Stimulated activated CD4-positive, alpha-beta T cell treated with anti-CD3 and anti-CD28 coated beads, TNF-alpha, amount 100 ng/mL, for 24 hours (primary cell): ENCODE data around the gene KIF26B.
"Not testable (repeated sequence)": the region's sequence is repeated elsewhere in the genome, so short reads cannot be mapped to it uniquely, and the experiment has no call there.

Source experiments
- DNase-seq, 3 experiments: peaks; one replicate each; pipeline ENCODE4 v3.0.0-alpha.2; 2020; ENCODE audit warnings: low read depth in 3 of 3

The KIF26B gene

DNA sequence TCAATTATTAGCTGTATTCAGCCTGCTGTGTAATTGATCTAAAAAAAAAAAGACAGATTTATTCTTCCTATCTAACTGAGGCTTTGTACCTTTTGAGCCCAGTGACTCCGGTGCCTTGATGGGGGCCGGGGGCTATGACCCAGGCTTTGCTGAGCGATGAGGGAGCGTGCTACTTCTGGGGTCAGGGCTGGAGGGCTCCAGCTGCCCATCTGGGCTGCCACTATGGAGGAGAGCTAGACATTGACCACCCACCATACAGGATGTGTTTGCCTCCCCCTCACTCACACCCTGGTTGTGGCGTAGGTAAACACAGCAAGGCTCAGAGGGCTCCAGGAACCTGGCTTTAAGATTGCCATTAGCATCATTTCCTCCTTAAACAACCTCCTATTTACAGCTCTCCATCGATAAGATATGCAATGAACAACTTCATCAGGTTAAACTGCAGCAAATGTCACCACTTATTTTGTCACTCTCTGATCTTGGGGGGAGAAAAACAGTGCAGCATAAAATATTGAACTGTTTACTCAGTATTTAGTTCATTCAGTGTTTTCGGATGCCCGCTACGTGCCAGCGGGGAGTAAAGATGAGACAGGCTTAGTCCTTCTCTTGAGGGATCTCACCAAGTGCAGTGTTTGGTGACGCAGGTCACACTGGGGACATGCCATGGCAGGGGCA lies 231.6 kb downstream of the KIF26B start:
- DNase-seq: no peak

- DNase-seq: no peak
These were observed 233.9 kb downstream of the KIF26B start for GRCh38 chr1:245388687-245389086.

DNA sequence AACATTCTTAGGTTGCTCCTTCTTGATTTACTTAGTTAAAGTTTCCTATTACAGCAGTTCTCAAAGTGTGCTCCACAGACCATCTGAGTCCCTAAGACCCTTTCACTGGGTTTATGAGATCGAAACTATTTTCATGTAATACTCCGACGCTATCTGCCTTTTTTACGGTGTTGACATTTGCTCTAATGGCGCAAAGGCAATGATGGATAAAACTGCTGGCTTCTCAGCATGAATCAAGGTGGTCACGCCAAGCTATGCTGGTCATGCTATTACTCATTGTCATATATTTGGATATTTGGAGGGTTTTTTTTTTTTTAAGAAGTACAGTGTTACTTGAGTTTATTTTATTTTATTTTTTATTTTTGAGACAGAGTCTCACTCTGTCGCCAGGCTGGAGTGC lies 235.1 kb downstream of the KIF26B start:
- DNase-seq: no peak

GRCh38 chr1:245390975-245391374 lies 236.2 kb downstream of the KIF26B start:
- DNase-seq: no peak

- DNase-seq: no peak
These were observed 238.9 kb downstream of the KIF26B start for GRCh38 chr1:245393694-245394093.

DNA sequence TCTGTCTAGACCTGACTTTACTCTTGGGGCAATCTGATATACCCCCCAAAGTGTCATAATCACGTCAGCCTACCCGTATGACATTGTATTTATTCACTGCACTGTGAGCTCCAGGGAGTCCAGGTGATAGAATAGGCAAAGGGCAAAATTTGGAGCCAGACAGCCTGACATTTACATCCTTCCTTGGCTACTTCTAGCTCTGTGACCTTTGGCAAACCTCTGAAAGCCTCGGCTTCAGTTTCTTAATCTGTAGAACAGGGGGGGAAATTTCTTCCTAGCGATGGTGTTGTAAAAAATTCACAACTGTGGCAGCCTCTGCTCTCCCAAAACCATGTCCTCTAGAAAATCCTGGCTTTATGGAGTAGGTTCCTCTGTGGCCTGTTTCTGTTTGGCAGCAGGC lies 240.9 kb downstream of the KIF26B start:
- DNase-seq: no peak

- DNase-seq: no peak
These were observed 241.8 kb downstream of the KIF26B start for GRCh38 chr1:245396615-245397014.

GRCh38 chr1:245397771-245398170 lies 243.0 kb downstream of the KIF26B start:
- no peak for DNase-seq

GRCh38 chr1:245398180-245398579 lies 243.4 kb downstream of the KIF26B start:
- DNase-seq: no peak

DNA sequence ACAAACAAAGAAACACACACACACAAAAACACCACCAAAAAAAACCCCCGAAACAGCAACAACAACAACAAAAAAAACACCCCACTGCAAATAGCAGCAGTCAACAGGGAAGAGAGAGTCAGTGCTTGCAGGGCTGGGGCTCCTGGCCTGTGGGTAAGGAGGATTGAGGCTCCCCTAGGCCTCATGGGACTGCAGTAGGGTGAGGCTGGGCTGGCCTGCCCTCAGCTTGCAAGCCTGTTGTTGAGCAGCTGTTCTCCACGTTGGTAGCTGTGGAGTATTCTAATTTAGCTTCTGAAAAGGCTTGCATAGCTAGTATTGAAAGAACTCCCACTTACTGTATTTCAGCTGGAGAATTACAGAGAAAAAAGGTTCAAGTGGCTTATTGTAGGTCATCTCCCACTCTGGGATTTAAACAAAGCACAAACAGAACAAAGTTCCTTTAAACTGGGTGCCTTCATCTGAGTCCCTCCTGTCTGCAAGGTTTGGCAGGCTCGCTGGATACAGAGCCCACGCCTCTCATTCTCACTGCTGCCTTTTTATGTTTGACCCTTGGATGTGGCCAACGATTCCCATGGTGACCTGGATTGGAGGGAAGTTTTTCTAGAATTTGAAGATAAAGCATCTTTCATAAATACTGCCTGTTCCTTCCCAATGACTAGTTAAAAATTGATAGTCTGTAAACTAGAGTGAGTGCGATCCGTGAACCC lies 247.2 kb downstream of the KIF26B start:
- no peak for DNase-seq

DNA sequence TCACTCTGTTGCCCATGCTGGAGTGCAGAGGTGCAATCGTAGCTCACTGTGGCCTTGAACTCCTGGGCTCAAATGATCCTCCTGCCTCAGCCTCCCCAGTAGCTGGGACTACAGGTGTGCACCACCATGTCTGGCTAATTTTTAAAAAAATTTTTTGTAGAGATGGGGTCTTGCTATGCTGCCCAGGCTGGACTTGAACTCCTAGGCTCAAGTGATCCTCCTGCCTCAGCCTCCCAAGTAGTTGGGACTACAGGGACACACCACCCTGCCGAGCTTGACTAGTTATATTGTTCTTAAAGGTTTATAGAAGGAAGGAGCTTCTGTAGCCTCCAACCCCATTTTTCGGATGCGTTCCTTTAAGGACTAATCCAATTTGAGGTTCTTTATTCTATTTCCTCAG lies 248.2 kb downstream of the KIF26B start:
- DNase-seq: not testable (repeated sequence)

DNA sequence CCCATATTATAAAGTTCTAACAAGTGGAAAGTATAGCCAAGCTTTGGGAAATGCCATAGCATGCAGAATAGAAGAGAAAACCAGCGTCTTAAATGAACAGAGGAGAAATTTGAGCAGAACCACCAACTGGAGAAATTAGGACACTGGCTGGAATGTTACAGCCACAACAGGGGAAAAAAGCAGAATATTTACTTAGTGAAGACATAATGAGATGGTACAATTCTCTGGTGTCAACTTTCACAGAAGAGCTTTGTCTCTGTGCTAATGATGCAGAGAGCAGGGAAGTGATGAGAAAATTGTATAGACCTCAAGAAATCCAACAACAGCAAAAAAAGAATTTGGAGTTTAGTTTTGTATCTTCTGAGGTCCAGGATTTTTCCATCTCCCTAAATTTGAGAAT lies 249.7 kb downstream of the KIF26B start:
- no peak for DNase-seq

GRCh38 chr1:245404952-245405351 lies 250.2 kb downstream of the KIF26B start:
- DNase-seq: no peak

DNA sequence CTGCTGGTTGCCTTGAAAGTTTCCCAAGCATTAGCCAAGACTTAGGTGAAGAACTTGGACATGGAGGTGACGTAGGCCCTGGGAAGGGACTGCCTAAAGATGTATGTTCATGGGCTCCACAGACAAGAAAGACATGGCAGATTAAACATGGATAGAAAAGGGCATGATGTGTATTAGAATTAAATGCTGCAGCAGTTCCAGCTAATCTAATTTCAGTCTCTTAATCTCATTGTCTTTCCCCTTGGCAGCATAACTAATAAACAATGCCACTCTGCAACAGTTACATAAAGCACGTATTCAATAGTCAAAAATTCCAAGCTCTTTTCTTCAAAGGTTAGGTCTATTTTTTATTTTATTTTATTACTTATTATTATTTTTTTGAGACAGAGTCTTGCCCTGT lies 251.6 kb downstream of the KIF26B start:
- DNase-seq: no peak

GRCh38 chr1:245407983-245408382 lies 253.2 kb downstream of the KIF26B start:
- no peak for DNase-seq

DNA sequence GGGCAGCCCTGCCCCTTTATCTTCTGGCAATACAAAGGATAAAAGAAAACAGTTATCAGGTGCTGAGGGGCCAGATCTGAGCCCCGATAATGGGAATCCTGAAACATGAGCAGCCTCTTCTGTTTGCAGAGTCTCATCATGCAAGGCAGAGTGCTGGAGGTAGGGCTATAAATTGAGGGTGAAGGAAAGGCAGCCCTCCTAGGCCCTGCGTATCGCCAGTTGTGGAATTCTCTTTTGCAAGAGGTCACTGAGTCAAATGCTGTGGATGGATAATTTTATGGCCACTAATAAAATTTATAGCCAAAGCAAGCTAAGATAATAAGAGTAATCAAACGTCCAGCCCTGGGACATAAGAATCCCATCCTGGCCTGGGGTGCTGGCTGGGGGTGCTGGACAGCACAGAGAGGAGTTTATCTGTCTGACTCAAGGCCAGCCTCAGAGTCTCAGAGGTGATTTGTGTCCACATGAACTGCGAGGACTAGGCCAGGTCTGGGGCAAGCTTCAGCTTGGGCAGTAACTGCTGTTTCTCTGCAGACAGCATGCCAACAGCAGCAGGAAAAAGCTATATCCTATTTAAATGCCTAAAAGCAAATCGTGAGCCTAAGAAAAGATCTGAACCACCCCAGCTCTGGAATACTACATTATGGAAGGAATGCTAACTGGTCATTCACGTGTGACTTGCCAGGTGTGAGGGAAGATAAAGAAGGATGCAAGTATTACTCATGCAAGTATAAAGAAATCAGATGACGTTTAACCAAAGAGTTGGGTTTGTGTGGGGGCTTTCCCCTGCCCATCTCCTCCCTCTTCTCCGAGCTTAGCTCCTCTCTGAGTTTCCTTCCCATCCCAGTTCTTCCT lies 254.8 kb downstream of the KIF26B start:
- no peak for DNase-seq

DNA sequence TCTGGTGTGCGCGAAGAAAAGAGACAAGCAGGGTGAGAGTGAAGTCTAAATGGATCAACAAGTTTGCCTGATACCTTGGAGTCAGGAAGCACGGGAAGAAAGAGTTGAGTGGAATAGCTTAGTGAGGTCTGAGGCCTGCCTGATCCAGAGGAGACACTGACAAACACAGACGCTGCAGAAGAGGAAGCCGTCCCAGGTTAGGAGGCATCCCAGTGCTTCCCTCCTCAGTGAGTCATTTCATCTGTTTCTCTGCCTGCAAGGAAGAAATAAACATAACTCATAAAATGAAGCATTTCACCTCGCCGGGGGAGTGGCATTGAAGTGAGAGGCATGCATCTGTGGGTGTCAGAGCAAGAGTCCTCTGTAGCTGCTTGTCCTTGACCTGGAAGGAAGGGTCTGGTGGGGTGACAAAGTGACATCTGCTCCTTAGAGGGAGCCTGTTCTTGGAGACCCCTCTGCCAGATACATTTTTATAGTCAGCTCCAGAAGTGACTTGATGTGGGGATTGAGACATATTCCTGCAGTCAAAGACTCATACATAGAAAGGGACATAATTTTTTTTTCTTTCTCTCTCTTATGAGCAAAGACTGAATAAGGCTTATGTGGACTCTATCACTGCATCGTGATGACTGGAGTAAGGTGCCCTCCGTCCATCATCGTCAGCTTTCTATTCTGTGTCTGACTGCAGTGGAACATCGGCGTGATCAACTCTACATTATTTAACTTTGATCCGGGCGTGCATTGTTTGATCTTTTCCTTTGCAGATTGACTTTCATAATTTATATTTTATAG lies 256.7 kb downstream of the KIF26B start:
- DNase-seq: no peak

- DNase-seq: no peak
These were observed 257.5 kb downstream of the KIF26B start for GRCh38 chr1:245412306-245412705.

- no peak for DNase-seq
These were observed 262.0 kb downstream of the KIF26B start for GRCh38 chr1:245416781-245417180.

DNA sequence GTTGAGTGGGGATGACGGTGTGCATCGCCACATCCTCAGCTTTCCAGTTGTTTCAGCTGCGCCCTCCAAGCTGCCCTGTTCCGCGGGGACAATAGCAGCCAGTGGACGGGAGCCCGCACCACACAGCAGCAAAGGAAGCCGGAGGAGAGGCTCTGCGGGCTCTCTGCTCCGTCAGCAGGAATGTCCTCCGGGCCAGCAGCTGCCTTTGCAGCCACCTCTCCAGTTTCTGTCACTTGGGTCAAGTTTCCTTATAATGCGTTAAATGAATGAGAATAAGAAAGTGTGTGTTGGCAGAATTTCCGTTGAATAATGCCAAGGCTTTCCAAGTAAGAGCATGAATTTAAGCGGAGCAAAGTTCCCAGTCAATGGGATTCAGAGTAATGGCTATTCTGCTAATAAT lies 263.3 kb downstream of the KIF26B start:
- no peak for DNase-seq

GRCh38 chr1:245419461-245419978 lies 264.7 kb downstream of the KIF26B start:
- no peak for DNase-seq

DNA sequence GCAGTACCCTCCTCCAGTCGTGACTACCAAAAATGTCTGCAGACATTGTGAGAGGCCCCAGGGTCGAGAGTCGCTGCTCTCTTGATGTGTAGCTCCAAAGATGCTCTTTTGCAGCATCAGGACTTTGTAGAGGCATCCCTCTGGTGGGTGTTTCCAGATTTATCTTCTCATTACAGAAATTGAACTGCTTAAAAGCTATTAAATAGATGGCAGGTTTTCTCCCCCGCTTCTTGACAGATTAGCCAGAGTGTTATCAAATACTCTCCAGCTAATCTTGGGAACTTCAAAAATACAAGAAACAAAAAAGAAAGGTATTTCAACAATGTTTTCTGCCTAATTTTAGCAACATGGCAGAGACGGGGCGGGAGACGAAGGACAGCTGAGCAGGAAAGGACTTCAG lies 265.2 kb downstream of the KIF26B start:
- no peak for DNase-seq
